Measurements from ENCODE around the gene MRPL49. TPM values are rescaled to one million over a fixed set of nuclear protein-coding genes. Genes with fewer than 3 reads are reported as not detected.

Gene MRPL49
- total and polyA plus RNA-seq, 2 donors (not counting 1 experiment from before 2014, with no cell fraction given): 39.6 to 48.5 TPM

GRCh38 chr11:65130631-65131416 is 8.7 kb downstream of the MRPL49 start:
- WGBS (ENCODE audit: insufficient coverage): 52% methylated on average over 18 of the region's 19 CpGs
- DNase-seq (peak; percentile 27), ATAC-seq (ENCODE audit: low read depth) (no peak)
- Histone ChIP-seq H3K4me3 (ENCODE audit: control extremely low read depth in 1 of 5, extremely low read depth in 1 of 5, insufficient read depth in 1 of 5, low read depth in 2 of 5, low read length in 4 of 5) (peak overlapping the region in 1 of 5 experiments; percentile 99), H2AFZ (ENCODE audit: insufficient read depth, low read depth, low read length, poor library complexity, severe bottlenecking) (no peak overlapping the region), H4K20me1 (ENCODE audit: control insufficient read depth, insufficient read depth, low read length, poor library complexity, severe bottlenecking) (peaks cover 82% of the 10 kb centered on the region), H3K4me1 (ENCODE audit: control insufficient read depth in 2 of 2, insufficient read depth in 2 of 2, low read length in 2 of 2) (peaks cover 38 to 66% of the 10 kb centered on the region in 2 donors), H3K4me2 (replicated peaks; ENCODE audit: low read depth, low read length, poor library complexity, severe bottlenecking) (peak overlapping the region; percentile 89), H3K27me3 (replicated peaks in 1 of 4; ENCODE audit: control extremely low read depth in 1 of 4, control insufficient read depth in 3 of 4, insufficient read depth in 4 of 4, low read length in 3 of 4) (no peaks in the 10 kb centered on the region), H3K9me3 (ENCODE audit: control extremely low read depth in 1 of 3, control insufficient read depth in 2 of 3, insufficient read depth in 1 of 3, low read length in 2 of 3) (no peaks in the 10 kb centered on the region), H3K9ac (ENCODE audit: low read length) (peak overlapping the region; percentile 99), H3K27ac (ENCODE audit: low read length in 2 of 2) (peak overlapping the region; percentile 22 to 99), H3K79me2 (ENCODE audit: control insufficient read depth, insufficient read depth, low read length) (peaks cover 65% of the 10 kb centered on the region), H3K36me3 (replicated peaks in 1 of 2; ENCODE audit: control extremely low read depth in 1 of 2, control insufficient read depth in 1 of 2, extremely low read depth in 1 of 2, insufficient read depth in 2 of 2, low read length in 1 of 2) (peaks cover 3 to 65% of the 10 kb centered on the region in 2 experiments)
- Mint-ChIP-seq H3K4me3 (peak overlapping the region; percentile 97), H3K27ac (peak overlapping the region; percentile 99), H3K9me3 (ENCODE audit: insufficient read depth) (no peaks in the 10 kb centered on the region), H3K4me1 (peaks cover 57% of the 10 kb centered on the region), H3K27me3 (no peaks in the 10 kb centered on the region)
- no peak for TF ChIP-seq CTCF (IDR thresholded peaks at IDR 0.05)
- no peak for TF ChIP-seq EZH2 (IDR thresholded peaks at IDR 0.05; ENCODE audit: borderline replicate concordance, insufficient read depth, low read depth, low read length, poor library complexity, severe bottlenecking)
- intact Hi-C loops (cut with micrococcal nuclease): loop anchor here (5.0 kb wide), 2 partner anchors 89 to 486 kb away; partner anchors contain the start of genes PCNX3 and SAC3D1
- POLR2A ChIA-PET: interaction anchor here (1.4 to 8.8 kb wide), 2 partner anchors 11 to 19 kb away, joined by 8 to 160 read pairs; partner anchors contain the start of genes FAU, MRPL49, TM7SF2 and ZNHIT2
- CTCF ChIA-PET: interaction anchor here (0.6 to 7.5 kb wide), 9 partner anchors 9 to 283 kb away, joined by 3 to 64 read pairs (median 9); partner anchors contain the start of genes CAPN1, FAU, MRPL49 and TM7SF2

Data from B cell (primary cell).